A204.1 (cell line): ENCODE data around the gene ADAMTS8.
"Not testable (repeated sequence)": the region's sequence is repeated elsewhere in the genome, so short reads cannot be mapped to it uniquely, and the experiment has no call there.

Experiments
- FAIRE-seq: peaks from 2 replicates; lab custom pipeline; 2012; peaks lifted over from hg19 to GRCh38; lab: Jason Lieb, UNC

The ADAMTS8 gene

GRCh38 chr11:130438401-130439159, 10.2 kb upstream of the ADAMTS8 start:
- FAIRE-seq: not testable (repeated sequence)

- FAIRE-seq: no peak
These were observed 9.4 kb upstream of the ADAMTS8 start for GRCh38 chr11:130437848-130438247.

DNA sequence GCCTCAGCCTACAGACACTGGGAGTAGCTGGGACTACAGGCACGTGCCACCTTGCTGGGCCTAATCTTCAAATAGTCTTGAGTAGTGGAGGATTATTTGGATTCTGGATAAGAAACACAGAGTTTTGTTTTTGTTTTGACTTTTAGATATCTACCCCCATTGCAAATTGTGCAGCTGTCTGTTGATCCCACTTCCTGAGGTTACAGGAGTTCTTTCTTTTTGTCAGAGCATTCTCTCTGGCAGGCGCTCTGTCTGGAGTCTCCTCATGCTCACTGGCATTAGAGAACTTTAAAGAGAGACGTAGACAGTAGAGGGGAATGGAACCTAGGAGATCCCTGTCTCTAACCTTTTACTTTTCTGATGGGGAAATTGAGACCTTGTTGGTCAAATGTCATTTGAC, 7.8 kb upstream of the ADAMTS8 start:
- no peak for FAIRE-seq

GRCh38 chr11:130435671-130436070, 7.3 kb upstream of the ADAMTS8 start:
- no peak for FAIRE-seq

DNA sequence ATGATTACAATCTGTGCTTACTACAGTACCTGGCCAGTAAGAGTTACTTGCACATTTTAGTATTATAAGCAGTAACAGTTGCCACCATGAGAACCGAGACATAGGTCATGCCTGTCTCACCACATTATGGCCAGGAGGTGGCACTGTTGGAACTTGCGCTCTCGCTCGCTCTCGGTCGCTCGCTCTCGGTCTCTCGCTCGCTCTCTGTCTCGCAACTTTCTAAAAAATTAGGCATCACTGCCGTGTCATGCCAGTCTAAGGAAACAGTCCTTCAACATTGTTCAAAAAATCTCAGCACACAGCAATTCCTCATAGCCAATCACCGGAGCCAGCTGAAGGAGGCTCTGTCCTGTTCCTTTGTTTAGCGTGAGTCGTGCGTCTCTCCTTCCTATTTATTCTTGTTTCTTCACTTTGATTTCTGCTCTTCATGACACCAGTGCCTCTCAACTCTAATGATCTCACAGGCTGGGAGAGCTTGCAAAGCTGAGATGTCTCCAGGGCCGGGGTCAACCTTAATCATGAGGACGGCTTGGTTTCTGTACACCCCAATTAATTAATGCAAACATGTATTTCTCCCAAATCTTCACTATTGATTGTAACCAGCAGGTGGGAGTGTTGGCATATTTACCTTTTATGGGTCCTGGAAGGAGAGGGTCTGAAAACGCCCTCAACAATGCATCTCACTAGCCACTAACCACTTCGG, 6.3 kb upstream of the ADAMTS8 start:
- FAIRE-seq: peak; percentile 91

DNA sequence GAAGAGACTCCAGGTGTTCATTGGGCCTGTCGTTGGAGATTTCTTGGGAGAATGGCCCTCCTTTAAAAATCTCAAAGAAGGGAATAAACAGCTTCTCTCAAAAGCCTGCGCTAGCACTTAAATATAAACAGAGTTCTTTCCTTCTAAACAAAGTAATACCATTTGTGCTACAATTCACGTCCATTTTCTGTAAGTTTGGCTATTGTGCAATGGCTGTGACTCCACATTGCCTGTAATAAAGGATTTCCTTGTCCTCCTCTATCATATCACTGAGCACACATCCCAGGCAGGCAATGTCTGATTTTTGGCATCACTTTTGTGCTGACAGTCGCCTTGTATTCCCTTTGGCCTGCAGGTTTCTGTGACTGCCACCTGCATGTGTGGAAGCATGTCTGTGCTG, 4.9 kb upstream of the ADAMTS8 start:
- no peak for FAIRE-seq

GRCh38 chr11:130431801-130432200, 3.4 kb upstream of the ADAMTS8 start:
- FAIRE-seq: no peak

GRCh38 chr11:130431331-130431773, 2.9 kb upstream of the ADAMTS8 start:
- no peak for FAIRE-seq

- FAIRE-seq: no peak
These were observed 1.6 kb upstream of the ADAMTS8 start for GRCh38 chr11:130429983-130430382.

DNA sequence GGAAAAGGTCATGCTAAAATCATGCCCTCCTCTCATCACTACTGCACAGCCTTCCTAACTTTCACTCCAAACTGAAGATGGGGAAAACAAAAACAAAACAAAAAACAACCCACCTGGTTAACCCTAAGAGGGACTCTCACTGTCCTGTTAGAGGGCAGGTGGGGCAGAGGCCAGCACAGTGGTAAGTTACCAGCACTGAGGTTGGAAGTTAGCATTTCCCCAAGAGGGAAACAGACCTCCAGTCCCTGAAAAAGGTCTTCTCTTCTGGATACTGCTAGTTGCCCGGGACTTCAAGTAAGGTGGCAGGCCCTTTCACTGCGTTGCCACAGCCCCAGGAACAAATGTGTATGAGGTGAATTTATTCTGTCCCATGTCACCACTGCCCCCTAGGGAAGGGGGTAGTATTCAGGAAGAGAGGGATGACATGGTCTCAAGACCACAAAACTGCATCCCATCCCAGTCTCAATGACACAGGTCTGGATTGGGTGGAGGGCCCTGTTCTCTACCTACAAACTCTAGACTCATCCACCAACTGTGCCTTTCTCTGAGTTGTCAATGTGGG, 792 bp upstream of the ADAMTS8 start:
- FAIRE-seq: no peak

DNA sequence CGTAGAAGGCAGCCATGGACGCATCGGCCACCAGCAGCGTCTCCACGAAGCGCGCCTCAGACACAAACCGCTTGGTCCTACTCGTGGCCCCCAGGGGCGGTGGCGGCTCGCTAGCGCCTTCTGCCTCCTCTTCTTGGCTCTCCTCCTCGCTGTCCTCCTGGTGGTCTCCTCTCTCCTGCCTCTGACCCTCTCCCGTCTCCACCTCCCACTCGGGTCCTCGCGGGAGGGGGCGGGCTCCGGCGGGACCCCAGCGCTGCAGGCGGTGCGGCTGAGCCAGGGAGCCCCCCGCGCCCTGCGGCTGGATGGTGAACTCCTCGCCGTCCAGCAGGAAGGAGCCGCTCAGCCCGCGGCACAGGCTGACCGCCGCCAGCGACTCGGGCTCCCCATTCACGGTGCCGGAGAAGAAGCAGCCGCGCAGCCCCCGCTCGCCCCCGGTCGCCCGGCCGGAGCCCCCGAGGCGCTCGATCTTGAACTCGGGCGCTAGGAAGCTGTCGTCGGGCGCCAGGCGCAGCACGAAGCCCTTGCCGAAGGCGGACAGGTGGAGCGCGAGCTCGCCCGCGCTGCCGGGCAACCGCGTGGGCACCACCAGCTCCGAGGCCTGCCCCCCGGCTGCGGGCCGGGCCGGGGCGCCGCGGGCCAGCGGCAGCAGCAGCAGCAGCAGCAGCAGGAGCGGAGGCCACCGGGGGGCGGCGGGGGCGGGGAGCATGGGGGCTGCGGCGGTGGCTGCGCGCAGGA, 661 bp downstream of the ADAMTS8 start:
- no peak for FAIRE-seq

DNA sequence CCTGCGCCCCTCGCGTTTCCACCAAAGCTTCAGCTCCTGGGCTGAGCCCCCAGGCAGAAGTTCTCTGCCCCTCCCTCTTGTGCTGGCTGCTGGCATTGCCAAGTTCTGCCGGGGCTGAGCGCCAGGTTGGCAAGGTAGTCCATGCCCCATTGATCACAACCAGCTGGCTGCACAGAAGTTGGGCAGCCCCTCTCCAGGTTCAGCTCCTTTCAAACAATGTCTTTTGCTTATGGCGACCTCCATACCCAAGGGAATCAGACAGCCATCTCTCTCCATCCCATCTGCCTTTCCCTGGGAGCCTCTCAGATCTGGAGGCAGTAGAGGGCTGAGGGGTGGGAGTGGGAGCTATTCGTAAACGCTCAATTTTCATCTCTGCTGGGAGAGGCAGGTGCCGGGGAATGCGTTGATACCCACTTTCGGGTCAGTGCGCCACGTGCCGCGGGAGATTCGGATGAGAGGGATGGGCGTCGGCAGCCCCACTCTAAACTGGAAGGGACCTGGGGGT, 1.5 kb downstream of the ADAMTS8 start:
- FAIRE-seq: no peak

DNA sequence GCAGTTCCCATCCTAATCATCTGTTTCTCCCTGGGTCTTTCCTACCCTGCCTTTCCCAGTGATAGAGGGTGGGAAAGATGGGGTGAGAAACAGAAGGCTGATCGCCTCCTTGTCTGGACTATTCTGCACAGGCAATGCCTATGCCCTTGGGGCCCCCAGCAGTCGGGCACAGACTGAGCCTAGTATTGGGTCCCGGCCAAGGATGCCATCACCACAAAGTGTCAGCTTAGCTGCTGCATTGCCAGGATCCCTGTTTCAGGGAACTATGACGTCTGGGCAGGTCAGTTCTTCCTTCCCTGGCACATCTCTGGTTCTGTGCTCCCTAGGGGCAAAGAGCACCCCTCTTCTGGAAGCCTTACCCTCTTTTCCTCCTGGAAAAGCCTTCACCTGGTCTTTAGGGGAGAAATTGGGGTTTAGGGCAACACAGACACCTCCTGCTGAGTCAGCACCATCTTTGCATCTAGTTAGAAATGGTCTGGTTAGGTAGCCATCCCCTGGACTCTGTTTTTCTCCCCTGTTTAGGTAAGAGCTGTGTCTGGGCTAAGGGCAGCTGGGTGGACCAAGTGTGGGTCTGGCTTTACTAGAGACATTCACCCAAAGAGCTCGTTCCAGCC, 2.1 kb downstream of the ADAMTS8 start:
- no peak for FAIRE-seq

GRCh38 chr11:130425156-130425555, 3.3 kb downstream of the ADAMTS8 start:
- no peak for FAIRE-seq

- FAIRE-seq: no peak
These were observed 3.7 kb downstream of the ADAMTS8 start for GRCh38 chr11:130424613-130425140.

GRCh38 chr11:130423541-130424142, 4.8 kb downstream of the ADAMTS8 start:
- FAIRE-seq: no peak

- FAIRE-seq: no peak
These were observed 6.0 kb downstream of the ADAMTS8 start for GRCh38 chr11:130422251-130422995.

DNA sequence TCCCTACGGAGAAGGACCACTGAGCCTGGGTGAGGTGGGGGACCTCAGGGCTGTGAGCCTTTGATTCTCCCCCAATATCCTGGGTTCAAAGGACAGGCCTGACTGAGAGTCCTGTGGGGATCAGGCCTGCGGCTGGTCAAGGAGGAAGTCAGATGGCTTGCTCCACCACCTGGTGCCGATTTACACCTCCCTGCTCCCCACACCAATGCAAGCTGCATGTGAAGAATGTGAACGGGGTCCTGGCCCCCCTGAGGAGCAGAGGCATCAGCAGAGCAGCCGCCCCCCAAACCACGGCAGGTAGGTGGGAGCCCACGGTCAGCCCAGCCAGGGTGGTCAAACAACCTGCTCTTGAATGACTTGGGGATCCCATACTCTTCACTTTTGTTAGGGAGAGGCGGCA, 6.7 kb downstream of the ADAMTS8 start:
- no peak for FAIRE-seq

GRCh38 chr11:130421199-130421585, 7.2 kb downstream of the ADAMTS8 start:
- no peak for FAIRE-seq

DNA sequence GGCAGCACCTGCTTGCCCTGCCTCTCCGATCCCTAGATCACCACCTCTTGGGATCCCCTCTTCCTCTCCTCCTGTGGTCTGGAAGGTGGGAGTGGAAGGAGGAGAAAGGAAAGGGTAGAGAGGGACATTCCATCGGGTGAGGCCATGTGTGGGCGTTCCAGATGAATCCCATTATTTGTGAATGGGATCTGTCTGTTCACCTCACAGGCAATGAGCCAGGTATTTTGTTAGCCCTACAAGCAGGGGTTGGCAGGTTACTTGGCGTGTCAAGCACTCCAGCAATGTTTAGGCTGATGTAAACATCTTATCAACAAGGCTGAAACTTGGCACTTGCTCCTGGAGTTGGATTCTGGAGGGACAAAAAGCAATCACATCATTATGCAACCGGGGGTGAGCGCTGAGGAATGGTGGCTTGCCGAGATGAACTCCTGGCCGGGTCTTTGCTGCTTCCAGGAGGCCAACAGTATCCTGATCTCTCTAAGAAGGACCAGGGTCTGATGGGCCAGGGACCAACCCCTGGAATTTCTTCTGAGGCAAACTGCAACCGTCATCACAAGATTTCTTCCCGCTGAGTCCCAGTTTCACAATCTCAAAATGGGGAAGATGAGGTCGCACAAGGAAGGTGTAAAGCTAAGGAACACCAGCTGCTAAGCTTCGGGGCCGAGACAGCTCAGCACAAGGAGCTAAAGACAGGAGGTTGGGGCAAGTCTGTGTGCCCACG, 7.8 kb downstream of the ADAMTS8 start:
- no peak for FAIRE-seq
